ENCODE results near the gene H19.

H19 gene

GRCh38 chr11:1975185-1975584, 22.5 kb downstream of the H19 start:
- Histone ChIP-seq H4K20me1 (ENCODE audit: insufficient read depth, low read length) (no peaks in the 10 kb centered on the region), H3K36me3 (ENCODE audit: insufficient read depth, low read length) (no peaks in the 10 kb centered on the region), H3K4me1 (ENCODE audit: insufficient read depth, low read length) (no peaks in the 10 kb centered on the region), H3K79me2 (ENCODE audit: insufficient read depth, low read length) (no peaks in the 10 kb centered on the region), H3K4me2 (ENCODE audit: insufficient read depth, low read length) (no peak overlapping the region), H3K27ac (ENCODE audit: low read length) (no peak overlapping the region), H3K9me3 (ENCODE audit: insufficient read depth, low read length, severe bottlenecking) (no peaks in the 10 kb centered on the region), H3K27me3 (ENCODE audit: insufficient read depth, low read length, poor library complexity) (no peaks in the 10 kb centered on the region), H3K9ac (ENCODE audit: low read depth, low read length) (no peak overlapping the region), H3K4me3 (ENCODE audit: low read depth in 1 of 2, low read length in 2 of 2) (no peak overlapping the region), H2AFZ (ENCODE audit: low read depth, low read length) (no peak overlapping the region)
- TF ChIP-seq EZH2 (IDR thresholded peaks at IDR 0.05; ENCODE audit: borderline replicate concordance, low read depth, low read length, severe bottlenecking), result no peak
- TF ChIP-seq, protein P1, sequence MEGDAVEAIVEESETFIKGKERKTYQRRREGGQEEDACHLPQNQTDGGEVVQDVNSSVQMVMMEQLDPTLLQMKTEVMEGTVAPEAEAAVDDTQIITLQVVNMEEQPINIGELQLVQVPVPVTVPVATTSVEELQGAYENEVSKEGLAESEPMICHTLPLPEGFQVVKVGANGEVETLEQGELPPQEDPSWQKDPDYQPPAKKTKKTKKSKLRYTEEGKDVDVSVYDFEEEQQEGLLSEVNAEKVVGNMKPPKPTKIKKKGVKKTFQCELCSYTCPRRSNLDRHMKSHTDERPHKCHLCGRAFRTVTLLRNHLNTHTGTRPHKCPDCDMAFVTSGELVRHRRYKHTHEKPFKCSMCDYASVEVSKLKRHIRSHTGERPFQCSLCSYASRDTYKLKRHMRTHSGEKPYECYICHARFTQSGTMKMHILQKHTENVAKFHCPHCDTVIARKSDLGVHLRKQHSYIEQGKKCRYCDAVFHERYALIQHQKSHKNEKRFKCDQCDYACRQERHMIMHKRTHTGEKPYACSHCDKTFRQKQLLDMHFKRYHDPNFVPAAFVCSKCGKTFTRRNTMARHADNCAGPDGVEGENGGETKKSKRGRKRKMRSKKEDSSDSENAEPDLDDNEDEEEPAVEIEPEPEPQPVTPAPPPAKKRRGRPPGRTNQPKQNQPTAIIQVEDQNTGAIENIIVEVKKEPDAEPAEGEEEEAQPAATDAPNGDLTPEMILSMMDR (IDR thresholded peaks at IDR 0.05; ENCODE audit: borderline replicate concordance, extremely low read depth, low read length, poor library complexity, severe bottlenecking), result no peak
- DNase-seq (no peak), ATAC-seq (ENCODE audit: insufficient read depth, low read depth) (no peak)

DNA sequence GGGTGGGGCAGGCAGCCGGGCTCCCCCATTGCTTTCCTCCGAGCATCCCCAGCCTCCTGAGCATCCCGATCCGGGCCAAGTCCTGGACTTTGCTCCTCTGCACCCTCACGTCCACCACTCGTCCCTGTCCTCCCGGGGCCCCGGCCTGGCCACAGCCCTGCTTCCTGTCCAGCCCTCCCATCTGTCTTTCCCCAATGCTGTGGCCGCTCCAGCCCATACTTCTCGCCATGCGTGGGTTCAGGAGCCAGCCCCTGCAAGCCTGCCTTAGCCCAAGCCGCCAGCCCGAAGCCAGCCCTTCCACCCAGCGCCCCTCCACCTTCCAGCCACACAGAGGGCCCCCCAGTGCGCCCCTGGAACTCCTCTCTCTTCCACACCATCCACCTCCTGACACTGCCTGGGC, 26.7 kb downstream of the H19 start:
- Histone ChIP-seq H3K79me2 (ENCODE audit: insufficient read depth, low read length) (no peaks in the 10 kb centered on the region), H4K20me1 (ENCODE audit: insufficient read depth, low read length) (no peaks in the 10 kb centered on the region), H3K4me3 (ENCODE audit: low read depth in 1 of 2, low read length in 2 of 2) (no peak overlapping the region), H3K4me2 (ENCODE audit: insufficient read depth, low read length) (no peak overlapping the region), H2AFZ (ENCODE audit: low read depth, low read length) (no peak overlapping the region), H3K36me3 (ENCODE audit: insufficient read depth, low read length) (no peaks in the 10 kb centered on the region), H3K9ac (ENCODE audit: low read depth, low read length) (no peak overlapping the region), H3K4me1 (ENCODE audit: insufficient read depth, low read length) (no peaks in the 10 kb centered on the region), H3K9me3 (ENCODE audit: insufficient read depth, low read length, severe bottlenecking) (no peaks in the 10 kb centered on the region), H3K27me3 (ENCODE audit: insufficient read depth, low read length, poor library complexity) (no peaks in the 10 kb centered on the region), H3K27ac (ENCODE audit: low read length) (no peak overlapping the region)
- DNase-seq (no peak), ATAC-seq (ENCODE audit: insufficient read depth, low read depth) (no peak)
- no peak for TF ChIP-seq EZH2 (IDR thresholded peaks at IDR 0.05; ENCODE audit: borderline replicate concordance, low read depth, low read length, severe bottlenecking)
- TF ChIP-seq, protein P1 (IDR thresholded peaks at IDR 0.05; ENCODE audit: borderline replicate concordance, extremely low read depth, low read length, poor library complexity, severe bottlenecking), result no peak

DNA sequence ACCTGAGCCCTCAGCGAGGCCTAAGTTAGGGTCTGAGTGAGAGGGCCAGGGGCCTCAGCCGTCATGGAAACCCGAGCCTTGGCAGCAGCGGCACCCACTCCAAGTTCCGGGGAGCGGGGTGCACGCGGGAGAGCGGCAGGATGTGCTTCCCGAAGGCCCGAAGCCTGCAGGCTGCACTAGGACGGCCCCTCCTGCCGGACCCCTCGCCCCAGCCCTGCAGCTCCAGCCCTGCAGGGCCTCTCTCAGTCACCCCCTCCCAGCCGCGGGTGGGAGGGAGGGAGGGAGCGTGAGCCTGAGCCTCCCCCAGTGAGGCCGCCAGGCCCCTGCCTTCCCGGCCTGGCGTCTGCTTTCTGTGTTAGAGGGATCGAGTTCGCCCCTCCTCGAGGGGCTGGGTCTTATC, 27.9 kb downstream of the H19 start:
- no peak overlapping the region for H3K27ac ChIP-seq (ENCODE audit: low read length)
- no peaks in the 10 kb centered on the region for H3K9me3 ChIP-seq (ENCODE audit: insufficient read depth, low read length, severe bottlenecking)
- ATAC-seq (ENCODE audit: insufficient read depth, low read depth) (no peak), DNase-seq (no peak)
- H3K4me3 ChIP-seq (ENCODE audit: low read depth in 1 of 2, low read length in 2 of 2), result no peak overlapping the region
- H4K20me1 ChIP-seq (ENCODE audit: insufficient read depth, low read length), result no peaks in the 10 kb centered on the region
- no peaks in the 10 kb centered on the region for H3K4me1 ChIP-seq (ENCODE audit: insufficient read depth, low read length)
- H3K27me3 ChIP-seq (ENCODE audit: insufficient read depth, low read length, poor library complexity), result no peaks in the 10 kb centered on the region
- H3K79me2 ChIP-seq (ENCODE audit: insufficient read depth, low read length), result no peaks in the 10 kb centered on the region
- no peaks in the 10 kb centered on the region for H3K36me3 ChIP-seq (ENCODE audit: insufficient read depth, low read length)
- no peak overlapping the region for H3K9ac ChIP-seq (ENCODE audit: low read depth, low read length)
- H2AFZ ChIP-seq (ENCODE audit: low read depth, low read length), result no peak overlapping the region
- no peak for TF ChIP-seq EZH2 (IDR thresholded peaks at IDR 0.05; ENCODE audit: borderline replicate concordance, low read depth, low read length, severe bottlenecking)
- TF ChIP-seq, protein P1 (IDR thresholded peaks at IDR 0.05; ENCODE audit: borderline replicate concordance, extremely low read depth, low read length, poor library complexity, severe bottlenecking), result no peak
- no peak overlapping the region for H3K4me2 ChIP-seq (ENCODE audit: insufficient read depth, low read length)

- no peak overlapping the region for H3K27ac ChIP-seq (ENCODE audit: low read length)
- ATAC-seq (ENCODE audit: insufficient read depth, low read depth), result no peak
Measured at GRCh38 chr11:1969035-1969434, 28.6 kb downstream of the H19 start.

More at GRCh38 chr11:1969035-1969434, 28.6 kb downstream of the H19 start:
- no peak overlapping the region for H3K4me2 ChIP-seq (ENCODE audit: insufficient read depth, low read length)
- no peaks in the 10 kb centered on the region for H3K36me3 ChIP-seq (ENCODE audit: insufficient read depth, low read length)
- no peaks in the 10 kb centered on the region for H3K9me3 ChIP-seq (ENCODE audit: insufficient read depth, low read length, severe bottlenecking)
- no peak overlapping the region for H3K4me3 ChIP-seq (ENCODE audit: low read depth in 1 of 2, low read length in 2 of 2)
- no peaks in the 10 kb centered on the region for H4K20me1 ChIP-seq (ENCODE audit: insufficient read depth, low read length)
- DNase-seq, result no peak
- H3K27me3 ChIP-seq (ENCODE audit: insufficient read depth, low read length, poor library complexity), result no peaks in the 10 kb centered on the region
- H3K9ac ChIP-seq (ENCODE audit: low read depth, low read length), result no peak overlapping the region
- H3K79me2 ChIP-seq (ENCODE audit: insufficient read depth, low read length), result no peaks in the 10 kb centered on the region
- no peaks in the 10 kb centered on the region for H3K4me1 ChIP-seq (ENCODE audit: insufficient read depth, low read length)
- no peak overlapping the region for H2AFZ ChIP-seq (ENCODE audit: low read depth, low read length)
- TF ChIP-seq, protein P1 (IDR thresholded peaks at IDR 0.05; ENCODE audit: borderline replicate concordance, extremely low read depth, low read length, poor library complexity, severe bottlenecking), result no peak
- no peak for TF ChIP-seq EZH2 (IDR thresholded peaks at IDR 0.05; ENCODE audit: borderline replicate concordance, low read depth, low read length, severe bottlenecking)
